Neural progenitor cell (in vitro differentiated cells): ENCODE data around the gene INTU.

ENCODE experiments used
- CTCF ChIP-seq: fragments of 200-600 bp; sonication (generic); IDR thresholded peaks from 2 replicates; pipeline ENCODE4 v1.5.1; 2017; ENCODE audit warnings: antibody characterized with exemption, mild to moderate bottlenecking
- EZH2 ChIP-seq: fragments of 200-600 bp; sonication (generic); IDR thresholded peaks from 2 replicates; pipeline ENCODE4 v1.6.1; 2017; ENCODE audit warnings: antibody characterized with exemption, mild to moderate bottlenecking, moderate library complexity
- EZH2phosphoT487 ChIP-seq: fragments of 200-600 bp; sonication (generic); IDR thresholded peaks from 2 replicates; pipeline ENCODE4 v1.6.1; 2017; ENCODE audit warnings: antibody characterized with exemption

- TF ChIP-seq EZH2phosphoT487 (no peak), CTCF (no peak), EZH2 (no peak)
Measured at GRCh38 chr4:127685292-127685691, 52.5 kb downstream of the INTU start.
